ENCODE measurements around the gene DKKL1.
"Not testable (repeated sequence)": the region's sequence is repeated elsewhere in the genome, so short reads cannot be mapped to it uniquely, and the experiment has no call there.

Gene DKKL1

DNA sequence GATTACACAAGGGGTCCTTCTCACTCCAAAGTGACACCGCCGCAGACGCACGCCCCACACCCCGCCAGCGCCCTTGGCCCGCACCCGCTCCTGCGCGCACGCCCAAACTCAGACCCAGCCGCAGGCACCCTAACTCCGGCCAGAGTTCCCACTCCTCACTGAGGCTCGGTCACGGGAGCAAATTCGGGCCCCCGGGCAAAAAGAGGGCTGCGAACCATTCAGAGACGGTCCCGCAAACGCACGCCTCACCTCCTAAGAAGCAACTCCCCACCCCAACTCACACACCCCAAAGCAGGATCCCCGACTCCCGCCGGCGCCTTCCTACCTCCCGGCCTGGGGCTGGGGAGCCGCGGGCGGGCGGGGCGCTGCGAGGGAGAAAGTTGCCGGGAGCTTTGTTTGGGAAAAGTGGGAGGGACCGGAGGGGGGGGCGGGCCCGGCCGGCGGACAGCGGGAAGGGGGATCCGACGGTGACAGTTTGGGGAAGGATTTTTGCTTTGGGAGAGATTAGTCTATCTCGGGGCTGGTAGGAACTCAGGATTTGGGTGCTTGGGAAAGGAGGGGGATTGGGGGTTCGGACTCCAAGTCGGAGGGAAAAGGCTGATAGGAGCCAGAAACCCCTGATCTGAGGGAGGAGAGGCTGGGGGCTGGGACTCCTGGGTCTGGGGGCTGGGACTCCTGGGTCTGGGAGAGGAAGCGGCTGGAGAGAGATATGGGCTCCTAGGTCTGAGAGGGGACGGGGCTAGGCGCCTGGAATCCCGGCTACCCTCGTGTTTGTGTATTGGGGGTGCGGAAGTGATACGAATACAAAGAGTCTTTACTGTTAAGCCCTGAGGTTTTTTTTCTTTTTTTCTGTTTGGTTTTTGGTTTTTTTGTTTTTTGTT is 1.4 kb upstream of the DKKL1 start, which contains the start of gene TEAD2:
TEAD2 (minus strand) TSS at position 369 of the 881 bp plus-strand sequence. CDS start 2,341 bp downstream, outside the sequence.
- TF ChIP-seq POLR2A (IDR thresholded peaks at IDR 0.05; ENCODE audit: low read depth, low read length), result peak; percentile 21; the same call in 1 of the 2 replicates
- FAIRE-seq (no peak), DNase-seq (ENCODE audit: insufficient read length, low spot score) (peak; percentile 75)

DNA sequence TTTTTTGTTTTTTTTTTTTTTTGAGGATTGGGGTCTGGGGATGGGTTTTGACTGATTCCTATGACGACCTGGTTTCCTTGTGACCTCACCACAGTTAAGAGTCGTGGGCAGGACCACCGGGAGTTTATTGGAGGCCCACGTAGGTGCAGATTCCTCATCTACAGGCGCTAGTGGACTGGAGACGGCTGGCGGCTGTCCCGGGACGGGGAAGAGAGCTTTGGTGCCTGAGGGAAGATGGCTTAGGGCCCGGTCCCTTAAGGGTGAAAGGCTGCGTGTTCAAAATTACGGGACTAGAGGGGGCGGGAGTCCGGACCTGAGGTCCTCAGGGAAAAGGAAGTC is 779 bp upstream of the DKKL1 start:
- no peak for TF ChIP-seq POLR2A (IDR thresholded peaks at IDR 0.05; ENCODE audit: low read depth, low read length)
- DNase-seq (ENCODE audit: insufficient read length, low spot score), result peak; percentile 39
- no peak for FAIRE-seq

DNA sequence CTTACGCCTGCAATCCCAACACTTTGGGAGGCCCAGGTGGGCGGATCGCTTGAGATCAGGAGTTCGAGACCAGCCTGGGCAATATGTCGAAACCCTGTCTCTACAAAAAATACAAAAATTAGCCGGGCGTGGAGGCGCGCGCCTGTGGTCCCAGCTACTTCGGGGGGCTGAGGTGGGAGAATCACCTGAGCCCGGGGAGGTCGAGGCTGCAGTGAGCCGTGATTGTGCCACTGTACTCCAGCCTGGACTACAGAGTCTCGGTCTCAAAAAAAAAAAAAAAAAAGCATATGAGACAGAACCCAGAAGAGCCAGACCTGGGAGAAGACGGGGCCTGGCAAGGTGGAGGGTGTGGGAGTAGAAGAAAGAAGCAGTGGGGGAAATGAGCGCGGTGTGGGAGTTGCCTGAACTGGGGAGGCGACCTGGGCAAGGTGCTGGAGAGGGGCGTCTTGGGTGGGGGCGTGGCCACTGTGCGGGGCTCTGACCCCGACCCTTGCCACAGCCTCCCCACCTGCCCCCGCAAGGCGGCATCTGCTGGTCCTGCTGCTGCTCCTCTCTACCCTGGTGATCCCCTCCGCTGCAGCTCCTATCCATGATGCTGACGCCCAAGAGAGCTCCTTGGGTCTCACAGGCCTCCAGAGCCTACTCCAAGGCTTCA is 533 bp downstream of the DKKL1 start:
- FAIRE-seq (no peak), DNase-seq (ENCODE audit: insufficient read length, low spot score) (no peak)
- TF ChIP-seq POLR2A (IDR thresholded peaks at IDR 0.05; ENCODE audit: low read depth, low read length), result no peak

DNA sequence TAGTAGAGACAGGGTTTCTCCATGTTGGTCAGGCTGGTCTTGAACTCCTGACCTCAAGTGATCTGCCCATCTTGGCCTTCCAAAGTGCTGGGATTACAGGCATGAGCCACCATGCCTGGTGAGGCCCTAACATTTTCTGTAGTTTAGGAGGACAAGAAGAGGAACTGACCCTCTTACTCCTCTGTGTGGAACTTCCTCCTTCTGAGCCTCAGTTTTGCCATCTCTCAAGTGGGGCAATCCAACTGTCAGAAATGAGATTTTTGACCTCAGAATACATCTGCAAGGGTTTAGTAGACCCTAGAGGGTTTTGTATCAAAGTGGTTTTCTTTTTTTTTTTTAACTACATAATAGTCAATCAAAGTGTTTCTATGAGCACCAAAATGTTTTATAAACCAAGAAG is 2.4 kb downstream of the DKKL1 start:
- TF ChIP-seq POLR2A (IDR thresholded peaks at IDR 0.05; ENCODE audit: low read depth, low read length), result no peak
- FAIRE-seq (no peak), DNase-seq (ENCODE audit: insufficient read length, low spot score) (no peak)

DNA sequence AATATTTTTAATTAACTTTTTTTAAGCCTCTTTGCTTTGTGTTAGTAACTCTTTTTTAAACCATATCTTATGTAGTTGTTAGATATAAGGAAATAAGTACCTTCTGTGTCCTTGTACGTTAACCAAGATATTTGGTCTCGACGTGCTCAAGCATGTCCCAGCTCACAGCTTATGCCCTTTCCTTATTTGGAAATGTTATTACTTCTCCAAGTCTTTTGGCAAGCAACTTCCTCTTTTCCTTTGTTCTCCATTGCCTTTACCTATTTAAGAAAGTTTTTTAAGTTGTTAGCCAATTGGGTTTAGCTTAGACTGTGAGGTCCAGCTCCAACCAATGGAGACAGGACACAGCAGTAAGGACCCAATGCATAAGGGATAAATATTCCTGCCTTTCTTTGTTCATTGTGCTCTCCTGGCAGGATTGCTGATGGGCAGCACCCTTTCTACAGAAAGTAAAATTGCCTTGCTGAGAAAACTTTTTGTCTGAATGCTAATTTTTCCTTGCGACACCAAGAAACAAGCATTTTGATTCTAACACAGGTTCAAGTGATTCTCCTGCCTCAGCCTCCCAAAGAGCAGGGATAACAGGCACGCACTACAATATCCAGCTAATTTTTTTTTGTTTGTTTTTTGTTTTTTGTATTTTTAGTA is 5.2 kb downstream of the DKKL1 start:
- no peak for FAIRE-seq
- no peak for DNase-seq (ENCODE audit: insufficient read length, low spot score)
- no peak for TF ChIP-seq POLR2A (IDR thresholded peaks at IDR 0.05; ENCODE audit: low read depth, low read length)

DNA sequence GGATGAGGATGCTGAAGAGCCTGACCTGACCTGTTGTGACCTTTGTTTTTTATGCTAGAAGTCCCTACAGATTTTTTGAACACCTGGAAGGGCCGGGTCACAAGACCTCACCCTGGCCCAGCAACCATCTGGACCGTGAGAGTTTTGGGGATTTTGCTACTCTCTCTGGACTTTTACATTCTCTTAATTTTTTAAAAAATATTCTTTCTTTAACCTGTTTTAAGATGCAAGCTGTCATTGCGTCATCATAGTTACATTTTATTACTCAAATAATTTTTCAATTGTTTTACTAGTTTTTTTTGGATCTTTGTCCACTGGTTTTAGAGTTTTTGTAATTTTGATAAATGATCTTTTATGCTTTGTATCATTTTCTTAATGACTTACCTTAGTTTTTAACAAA is 7.5 kb downstream of the DKKL1 start:
- DNase-seq (ENCODE audit: insufficient read length, low spot score), result no peak
- TF ChIP-seq POLR2A (IDR thresholded peaks at IDR 0.05; ENCODE audit: low read depth, low read length), result no peak
- no peak for FAIRE-seq

DNA sequence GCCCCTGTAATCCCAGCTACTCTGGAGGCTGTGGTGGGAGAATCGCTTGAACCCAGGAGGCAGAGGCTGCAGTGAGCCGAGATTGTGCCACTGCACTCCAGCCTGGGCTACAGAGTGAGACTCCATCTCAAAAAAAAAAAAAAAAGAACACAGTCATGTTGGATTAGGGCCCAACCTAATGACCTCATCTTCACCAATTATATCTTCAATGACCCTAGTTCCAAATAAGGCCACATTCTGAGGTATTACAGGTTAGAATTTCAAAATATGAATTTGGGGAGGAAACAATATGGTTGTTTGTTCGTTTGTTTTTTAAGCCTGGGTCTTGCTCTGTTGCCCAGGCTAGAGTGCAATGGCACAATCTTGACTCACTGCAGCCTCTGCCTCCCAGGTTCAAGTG is 9.5 kb downstream of the DKKL1 start:
- not testable (repeated sequence) for FAIRE-seq; DNase-seq (ENCODE audit: insufficient read length, low spot score)

DNA sequence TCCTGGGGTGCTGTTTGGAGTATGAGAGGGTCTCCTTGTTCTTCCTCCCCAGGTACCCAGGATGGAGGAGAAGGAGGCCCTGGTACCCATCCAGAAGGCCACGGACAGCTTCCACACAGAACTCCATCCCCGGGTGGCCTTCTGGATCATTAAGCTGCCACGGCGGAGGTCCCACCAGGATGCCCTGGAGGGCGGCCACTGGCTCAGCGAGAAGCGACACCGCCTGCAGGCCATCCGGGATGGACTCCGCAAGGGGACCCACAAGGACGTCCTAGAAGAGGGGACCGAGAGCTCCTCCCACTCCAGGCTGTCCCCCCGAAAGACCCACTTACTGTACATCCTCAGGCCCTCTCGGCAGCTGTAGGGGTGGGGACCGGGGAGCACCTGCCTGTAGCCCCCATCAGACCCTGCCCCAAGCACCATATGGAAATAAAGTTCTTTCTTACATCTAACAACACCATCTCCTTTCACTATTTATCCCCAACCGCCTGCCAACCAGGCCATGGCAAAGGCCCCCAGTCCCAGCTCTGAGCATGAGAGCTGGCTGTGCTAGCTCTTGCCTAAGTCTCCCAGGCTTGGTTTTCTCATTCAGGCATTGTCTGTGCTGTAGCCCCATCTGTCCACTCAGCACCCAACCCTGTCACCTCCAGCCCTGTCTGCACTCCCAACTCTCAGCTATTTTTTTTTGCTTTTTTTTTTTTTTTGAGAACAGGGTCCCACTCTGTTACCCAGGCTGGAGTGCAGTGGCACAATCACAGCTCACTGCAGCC is 11.2 kb downstream of the DKKL1 start:
- FAIRE-seq (no peak), DNase-seq (ENCODE audit: insufficient read length, low spot score) (no peak)
- TF ChIP-seq POLR2A (IDR thresholded peaks at IDR 0.05; ENCODE audit: low read depth, low read length), result no peak

DNA sequence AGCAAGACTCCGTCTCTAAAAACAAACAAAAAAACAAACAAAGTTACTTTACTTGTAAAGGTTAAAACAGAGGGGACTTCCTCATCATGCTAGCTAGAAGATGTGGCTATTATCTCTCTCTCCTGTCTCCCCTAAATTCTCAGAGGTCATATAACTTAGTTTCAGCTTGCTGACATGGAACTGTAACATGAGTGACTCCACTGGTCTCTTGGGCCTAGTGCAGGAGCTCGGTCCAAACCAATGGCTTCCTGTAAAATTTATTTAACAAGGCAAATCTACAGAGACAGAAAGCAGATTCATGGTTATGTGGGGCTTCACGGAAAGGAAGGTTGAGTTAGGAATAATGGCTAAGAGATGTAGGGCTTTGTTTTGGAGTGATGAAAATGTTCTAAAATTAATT is 14.8 kb downstream of the DKKL1 start:
- FAIRE-seq (no peak), DNase-seq (ENCODE audit: insufficient read length, low spot score) (no peak)
- no peak for TF ChIP-seq POLR2A (IDR thresholded peaks at IDR 0.05; ENCODE audit: low read depth, low read length)

DNA sequence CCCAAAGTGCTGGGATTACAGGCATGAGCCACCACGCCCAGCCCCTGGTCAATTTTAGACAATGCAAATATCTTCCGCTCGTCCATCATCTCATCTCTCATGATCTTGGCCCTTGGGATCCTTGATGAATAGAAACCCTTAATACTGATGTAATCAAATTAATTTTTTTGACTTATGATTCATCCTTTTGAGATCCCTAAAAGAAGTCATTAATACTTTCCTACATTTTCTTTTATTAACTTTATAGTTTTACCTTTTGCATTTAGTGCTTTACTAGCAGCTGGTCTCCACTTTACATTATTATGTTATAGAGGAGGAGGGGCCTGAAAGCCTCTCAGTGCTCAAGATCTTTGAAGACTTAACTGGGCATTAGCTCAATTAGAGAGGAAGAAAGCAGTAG is 16.7 kb downstream of the DKKL1 start:
- DNase-seq (ENCODE audit: insufficient read length, low spot score) (no peak), FAIRE-seq (no peak)
- TF ChIP-seq POLR2A (IDR thresholded peaks at IDR 0.05; ENCODE audit: low read depth, low read length), result no peak

DNA sequence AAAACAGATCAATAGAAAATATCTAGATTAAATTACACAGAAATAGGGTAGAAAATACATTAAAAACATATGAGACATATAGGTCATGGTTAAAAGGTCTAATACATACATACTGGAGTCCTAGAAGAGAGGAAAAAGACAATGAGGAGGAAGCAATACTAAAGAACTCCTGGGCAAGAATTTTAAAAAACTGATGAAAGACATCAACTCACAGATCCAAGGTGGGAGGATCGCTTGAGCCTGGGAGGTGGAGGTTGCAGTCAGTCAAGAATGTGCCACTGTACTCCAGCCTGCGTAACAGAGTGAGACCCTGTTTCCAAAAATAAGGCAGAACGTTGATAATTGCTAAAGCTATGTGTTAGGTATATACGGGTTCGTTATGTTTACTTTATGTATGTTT is 19.0 kb downstream of the DKKL1 start:
- DNase-seq (ENCODE audit: insufficient read length, low spot score), result no peak
- no peak for FAIRE-seq
- TF ChIP-seq POLR2A (IDR thresholded peaks at IDR 0.05; ENCODE audit: low read depth, low read length), result no peak

DNA sequence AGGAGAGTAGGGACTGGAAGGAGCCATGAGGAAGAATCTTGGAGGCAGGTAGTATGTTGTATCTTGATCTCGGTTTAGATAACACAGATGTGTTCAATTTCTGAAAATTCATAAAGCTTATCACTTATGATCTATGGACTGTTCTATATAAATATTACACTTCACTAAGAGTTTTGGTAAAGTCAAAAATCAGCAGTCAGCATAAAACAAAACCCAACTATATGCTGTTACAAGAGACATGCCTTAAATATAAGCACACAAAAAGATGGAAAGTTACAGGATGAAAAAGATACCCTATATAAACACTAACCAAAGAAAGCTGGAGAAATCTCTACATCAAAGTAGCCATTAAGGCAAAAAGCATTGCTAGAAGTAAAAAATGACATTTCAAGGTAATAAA is 19.9 kb downstream of the DKKL1 start:
- TF ChIP-seq POLR2A (IDR thresholded peaks at IDR 0.05; ENCODE audit: low read depth, low read length), result no peak
- FAIRE-seq (no peak), DNase-seq (ENCODE audit: insufficient read length, low spot score) (no peak)

DNA sequence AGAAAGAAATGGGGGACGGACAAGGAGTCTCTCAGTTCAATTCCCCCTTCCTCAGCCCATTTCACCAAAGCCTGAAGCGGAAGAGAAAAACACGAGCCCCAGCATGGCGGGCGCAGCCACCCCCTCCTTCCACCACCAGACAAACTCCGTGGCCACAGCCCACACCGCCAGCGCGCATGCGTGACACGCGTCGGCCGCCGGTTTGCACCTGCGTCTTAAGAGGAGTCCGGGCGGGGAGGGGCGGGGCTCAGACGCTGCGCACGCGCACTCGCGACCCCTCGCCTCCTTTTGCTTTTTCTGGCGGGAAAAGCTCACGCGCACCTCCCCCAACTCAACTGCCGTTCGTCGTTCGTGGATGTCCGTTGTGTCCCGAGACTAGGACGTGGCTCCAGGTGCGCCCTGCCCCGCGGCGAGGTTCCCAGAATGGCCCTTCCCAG is 24.3 kb downstream of the DKKL1 start, which contains the start of gene KASH5:
KASH5 (plus strand) TSS at position 314 of the 437 bp plus-strand sequence. CDS start 2,635 bp downstream, outside the sequence.
- FAIRE-seq (no peak), DNase-seq (ENCODE audit: insufficient read length, low spot score) (no peak)
- TF ChIP-seq POLR2A (IDR thresholded peaks at IDR 0.05; ENCODE audit: low read depth, low read length), result no peak

DNA sequence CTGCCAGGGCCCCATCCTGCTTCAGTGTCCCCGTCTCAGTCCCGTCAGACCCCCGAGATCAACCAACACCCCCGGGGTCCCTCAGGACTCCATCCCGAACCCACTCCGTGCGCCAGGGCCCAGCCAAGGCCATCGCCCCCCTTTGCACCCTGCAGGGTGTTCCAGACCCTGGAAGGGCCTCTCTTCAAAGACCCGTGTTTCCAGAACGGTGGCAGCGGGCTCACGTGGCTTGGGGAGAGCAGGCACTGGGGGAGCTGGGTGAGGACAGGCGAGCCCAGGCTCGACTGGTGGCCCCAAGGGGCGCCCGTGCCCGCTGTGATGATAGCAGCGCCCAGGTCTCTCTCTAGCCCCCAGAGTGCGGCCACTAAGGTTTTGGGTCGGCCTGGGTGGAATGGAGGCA is 25.7 kb downstream of the DKKL1 start:
- no peak for TF ChIP-seq POLR2A (IDR thresholded peaks at IDR 0.05; ENCODE audit: low read depth, low read length)
- DNase-seq (ENCODE audit: insufficient read length, low spot score) (no peak), FAIRE-seq (no peak)
